Stromal cell of bone marrow (primary cell): ENCODE measurements around the gene SLBP.

Experiments used
- DNase-seq: peaks from one replicate; pipeline ENCODE4 v3.0.0-alpha.2; 2012; ENCODE audit warnings: low read depth

SLBP gene

DNA sequence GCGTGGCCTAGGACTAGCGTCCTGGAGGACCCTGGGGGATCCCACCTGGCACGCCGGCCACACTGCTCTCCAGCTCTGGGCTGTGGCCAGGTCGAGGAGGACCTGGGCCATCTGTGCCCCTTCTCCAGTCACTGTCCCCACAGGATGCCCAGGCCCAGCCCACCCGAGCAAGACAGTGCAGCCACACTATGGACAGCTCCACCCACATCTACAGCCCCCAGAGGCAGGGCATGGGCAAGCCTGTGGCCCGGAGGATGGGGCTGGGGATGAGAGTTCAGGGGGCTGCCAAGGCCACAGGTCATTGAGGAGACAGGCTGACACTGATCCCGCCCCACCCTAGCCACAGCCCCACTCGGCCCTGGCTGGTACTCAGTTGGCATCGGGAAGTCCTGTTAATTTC lies 58.3 kb downstream of the SLBP start:
- DNase-seq: no peak

- no peak for DNase-seq
These were observed 60.0 kb downstream of the SLBP start for GRCh38 chr4:1652088-1652487.

DNA sequence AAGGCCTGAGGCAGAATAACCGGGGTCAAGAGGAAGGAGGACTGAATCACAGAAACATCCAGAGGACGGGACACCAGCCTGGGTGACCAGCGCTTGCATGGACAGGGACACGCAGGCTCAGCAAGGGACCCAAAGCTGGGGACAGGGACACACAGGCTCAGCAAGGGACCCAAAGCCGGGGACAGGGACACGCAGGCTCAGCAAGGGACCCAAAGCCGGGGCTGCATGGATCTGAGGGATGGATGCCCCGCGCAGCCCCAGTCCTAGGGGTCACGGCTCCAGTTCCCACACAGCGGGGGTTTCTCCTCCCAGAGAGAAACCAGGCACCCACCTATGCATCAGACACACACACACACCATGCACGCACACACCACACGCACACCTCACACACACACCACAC lies 60.5 kb downstream of the SLBP start:
- DNase-seq: no peak

- no peak for DNase-seq
These were observed 63.2 kb downstream of the SLBP start for GRCh38 chr4:1648962-1649361.

GRCh38 chr4:1647432-1647831 lies 64.7 kb downstream of the SLBP start:
- no peak for DNase-seq

- DNase-seq: no peak
These were observed 65.4 kb downstream of the SLBP start for GRCh38 chr4:1646690-1647089.

DNA sequence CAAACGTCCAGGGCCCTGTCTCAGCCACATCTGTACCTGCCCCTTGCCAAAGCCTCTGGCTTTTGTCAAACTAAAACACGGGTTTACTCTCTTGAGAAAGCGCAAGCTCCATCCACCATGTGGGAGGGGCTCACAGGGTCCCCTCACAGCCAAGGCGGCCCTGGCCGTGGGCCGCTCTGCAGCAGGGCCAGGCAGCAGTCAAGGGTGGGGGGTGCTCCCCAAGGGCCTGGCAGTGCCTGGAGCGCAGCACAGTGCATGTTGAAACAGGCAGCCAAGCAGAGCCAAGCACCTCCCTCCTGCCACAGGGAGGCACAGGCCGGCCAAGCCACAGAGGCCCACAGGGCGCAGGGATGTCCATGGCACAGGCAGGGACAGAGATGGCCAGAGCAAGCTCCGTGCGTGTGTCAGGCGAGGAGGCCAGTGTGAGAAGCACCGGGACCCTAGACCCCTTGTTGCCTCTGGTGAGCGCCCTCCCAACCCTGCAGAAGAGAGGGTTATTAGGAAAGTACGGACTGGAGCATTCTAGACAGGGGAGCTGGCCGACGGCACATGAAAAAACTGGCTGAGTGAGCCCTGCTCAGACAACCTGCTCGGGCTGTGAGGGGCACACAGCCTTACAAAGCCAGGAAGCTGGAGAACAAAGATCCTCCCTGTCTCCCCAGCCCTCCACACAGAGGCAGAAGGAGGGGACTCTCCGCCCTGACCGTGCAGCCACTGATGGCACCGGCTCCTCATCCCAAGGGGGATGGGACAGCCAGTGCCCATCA lies 67.0 kb downstream of the SLBP start:
- DNase-seq: no peak

DNA sequence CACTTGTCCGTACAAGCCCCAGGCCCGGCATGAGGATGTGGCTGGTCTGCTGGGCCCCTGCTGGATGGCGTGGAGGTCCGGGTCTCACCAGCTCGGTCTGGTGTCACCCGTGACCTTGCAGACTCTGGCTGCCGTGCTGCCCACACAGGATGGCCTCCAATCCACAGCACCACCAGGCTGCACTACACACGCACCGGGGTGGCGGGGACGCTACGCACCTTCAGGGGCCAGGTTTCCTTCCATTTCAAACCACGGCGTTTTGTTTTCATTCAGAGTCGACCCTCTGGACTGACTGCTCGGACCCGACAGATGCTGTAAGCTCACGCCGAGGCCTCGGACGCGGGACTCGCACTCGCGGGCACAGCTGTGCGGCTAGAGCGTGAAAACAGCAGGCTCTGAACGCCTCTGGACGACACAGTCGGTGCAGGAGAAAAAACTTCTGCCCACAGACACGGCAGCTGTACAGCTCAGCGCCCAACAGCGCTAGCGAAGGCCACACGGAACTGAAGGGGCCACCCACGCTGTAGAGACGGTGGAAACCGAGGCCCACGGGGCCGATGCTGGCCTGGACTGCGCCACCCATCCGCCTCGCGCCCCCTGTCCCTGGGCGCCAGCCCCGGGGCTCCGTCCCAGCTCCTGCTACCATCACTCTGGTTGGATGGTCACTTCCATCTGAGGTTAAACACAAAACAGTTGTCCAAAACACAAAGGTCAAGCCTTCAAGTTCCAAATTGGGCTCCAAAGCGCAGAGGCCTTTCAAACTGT lies 68.0 kb downstream of the SLBP start:
- no peak for DNase-seq
